HG03442 (cell line): ENCODE results near the gene ICE1.
"Not testable (repeated sequence)": the region's sequence is repeated elsewhere in the genome, so short reads cannot be mapped to it uniquely, and the experiment has no call there.

Source experiments
- ATAC-seq: cut with Tn5 transposase; IDR thresholded peaks from one replicate; pipeline ENCODE4 v1.9.1; 2021; ENCODE audit warnings: mild to moderate bottlenecking, moderate library complexity; ENCODE audit not compliant: unreplicated experiment

Gene ICE1

DNA sequence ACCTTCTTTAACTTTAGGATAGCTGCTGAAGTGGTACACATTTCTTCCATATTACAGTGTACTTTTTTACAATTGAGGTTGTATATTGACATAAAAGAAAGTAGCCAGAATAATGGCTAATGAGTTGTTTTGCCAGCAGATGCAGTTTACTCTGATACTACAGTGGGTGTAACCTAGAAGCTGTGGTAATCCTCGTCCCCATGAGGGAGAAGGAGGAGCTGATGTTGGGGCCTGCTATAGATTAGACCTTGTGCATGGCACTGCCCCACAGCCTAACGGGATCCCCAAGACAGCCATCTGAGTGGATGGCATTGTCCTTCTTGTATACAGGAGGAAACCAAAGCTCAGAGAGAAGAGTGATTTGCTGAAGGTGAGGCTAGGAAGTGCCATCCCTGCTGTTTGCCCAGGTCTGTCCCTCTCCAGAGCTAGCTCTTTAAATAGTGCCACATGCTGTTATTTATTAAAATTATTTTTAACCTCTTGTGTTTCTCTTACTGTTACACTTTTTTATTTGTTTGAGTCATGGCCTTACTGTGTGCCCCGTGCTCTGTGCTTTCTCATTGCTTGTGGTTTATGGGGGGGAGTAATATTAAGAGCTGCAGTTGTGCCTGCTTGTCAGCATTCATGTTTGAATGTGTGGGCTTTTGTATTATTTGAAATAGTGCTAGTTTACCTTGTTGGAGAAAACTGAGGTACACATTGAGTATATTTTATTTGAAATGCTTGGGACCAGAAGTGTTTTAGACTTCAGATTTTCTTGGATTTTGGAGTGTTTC lies 65.3 kb downstream of the ICE1 start:
- ATAC-seq: no peak

DNA sequence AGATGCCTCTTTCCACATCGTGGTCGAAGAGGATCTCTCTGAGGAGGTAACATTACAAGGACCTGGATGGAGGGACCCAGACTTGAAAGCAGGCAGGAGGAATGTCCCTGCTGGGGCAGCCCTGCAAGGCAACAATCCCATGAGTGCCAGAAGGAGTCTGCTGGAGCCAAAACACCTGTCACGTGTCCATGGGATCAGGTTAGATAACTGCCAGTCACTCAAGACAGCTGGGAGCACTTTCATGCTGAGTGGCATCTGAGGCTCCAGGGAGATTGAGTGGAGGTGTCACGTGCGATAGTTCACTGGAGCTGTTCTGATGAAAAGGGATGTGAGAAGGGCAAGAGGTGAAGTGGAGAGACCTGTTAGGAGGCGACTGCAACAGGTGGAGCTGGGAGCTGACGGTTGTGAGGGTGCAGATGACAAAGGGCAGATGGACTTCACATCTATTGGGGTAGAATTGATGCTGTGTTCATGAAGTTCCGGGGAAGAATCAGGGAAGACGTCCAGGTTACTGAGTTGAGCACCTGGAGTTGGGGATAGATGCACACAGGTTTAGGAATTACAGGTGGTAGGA lies 68.4 kb downstream of the ICE1 start:
- ATAC-seq: no peak

DNA sequence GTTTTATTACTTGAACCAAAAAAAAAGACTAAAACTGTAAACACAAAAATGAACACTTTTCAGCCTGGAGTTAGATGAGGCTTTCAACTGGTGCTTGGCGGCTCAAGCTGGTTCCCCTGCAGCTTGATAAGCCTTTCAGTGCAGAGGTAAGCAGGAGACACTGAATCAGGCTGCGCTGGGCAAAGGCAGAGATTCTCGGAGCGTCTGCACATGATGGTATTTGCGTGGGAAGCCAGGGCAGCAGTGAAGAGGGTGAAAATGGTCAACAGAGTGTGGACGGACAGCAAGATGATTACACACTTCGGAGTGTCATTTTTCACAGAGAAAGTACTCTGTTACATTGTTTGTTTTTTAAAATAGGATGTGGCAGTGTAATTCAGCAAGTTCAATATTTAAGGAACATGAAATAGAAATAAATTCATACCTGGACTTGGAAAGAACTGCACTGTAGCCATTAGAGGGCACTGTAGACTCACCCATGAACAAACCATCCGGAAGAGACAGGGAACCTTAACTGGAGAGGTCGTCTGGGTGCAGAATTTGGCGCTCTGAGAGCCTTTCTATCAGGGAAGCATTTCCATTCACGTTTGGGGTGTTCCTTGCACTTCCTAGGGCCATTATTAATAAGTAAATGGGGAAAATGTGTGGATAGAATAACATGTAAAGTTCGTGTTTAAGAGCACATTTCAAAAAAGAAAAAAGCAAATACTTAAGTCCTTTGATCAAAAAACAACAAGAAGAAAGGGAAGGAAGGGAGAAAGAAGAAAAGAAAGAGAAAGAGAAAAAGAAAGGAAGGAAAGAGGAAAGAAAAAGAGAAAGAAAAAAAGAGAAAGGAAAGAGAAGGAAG lies 69.8 kb downstream of the ICE1 start:
- ATAC-seq: peak; percentile 47

DNA sequence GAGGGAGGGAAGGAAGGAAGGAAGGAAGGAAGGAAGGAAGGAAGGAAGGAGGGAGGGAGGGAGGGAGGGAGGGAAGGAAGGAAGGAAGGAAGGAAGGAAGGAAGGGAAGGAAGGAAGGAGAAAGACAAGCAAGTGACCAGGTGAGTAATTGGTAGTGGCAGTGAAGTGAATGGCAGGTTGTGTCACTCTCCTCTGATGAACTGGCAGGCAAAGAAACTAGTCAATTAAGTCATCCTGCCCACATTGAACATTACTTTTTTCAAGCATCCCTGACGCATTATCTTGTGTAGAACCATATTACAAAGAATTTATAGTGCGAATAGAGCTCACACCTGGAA lies 70.4 kb downstream of the ICE1 start:
- not testable (repeated sequence) for ATAC-seq

DNA sequence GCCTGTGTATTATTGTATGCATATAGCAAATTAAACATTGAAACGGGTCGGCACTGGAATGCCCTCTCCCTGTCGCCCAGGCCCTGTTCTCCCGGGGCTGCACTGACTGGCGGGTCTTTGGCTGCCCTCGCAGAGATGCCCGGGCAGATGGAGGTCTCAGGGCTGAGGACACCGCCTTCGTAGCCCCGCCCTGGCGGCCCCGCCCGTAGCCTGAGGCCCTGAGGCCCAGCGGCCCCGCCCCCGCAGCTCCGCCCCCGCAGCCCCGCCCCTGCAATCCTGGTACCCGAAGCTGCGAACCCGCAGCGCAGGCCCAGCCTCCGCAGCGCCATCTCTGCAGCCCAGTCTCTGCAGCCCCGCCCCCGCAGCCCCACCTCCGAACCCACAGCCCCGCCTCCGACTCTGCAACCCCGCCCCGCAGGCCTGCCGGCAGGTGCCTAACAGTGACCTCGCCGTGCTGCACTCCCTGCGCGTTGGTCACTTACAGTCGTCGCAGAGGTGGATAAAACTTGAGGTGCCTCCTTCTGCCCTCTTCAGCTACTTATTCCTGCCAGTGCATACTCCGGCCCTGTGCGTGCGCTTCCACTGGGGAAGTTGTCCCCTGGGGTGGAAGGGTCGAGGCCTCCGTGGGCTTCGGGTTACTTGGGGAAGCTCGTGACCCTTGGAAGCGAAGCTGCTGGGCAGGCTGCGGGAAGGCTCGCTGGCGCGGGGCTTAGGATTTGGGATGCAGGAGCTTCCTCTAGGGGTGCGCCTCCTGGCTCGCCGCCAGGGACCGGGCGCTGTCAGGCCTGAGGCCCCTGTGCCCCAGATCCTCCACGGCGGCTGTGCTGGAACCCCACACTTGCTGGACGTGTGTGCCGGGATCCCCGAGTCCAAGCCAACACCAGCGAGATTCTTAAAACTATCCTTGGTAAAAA lies 72.3 kb downstream of the ICE1 start:
- ATAC-seq: peak; percentile 61

DNA sequence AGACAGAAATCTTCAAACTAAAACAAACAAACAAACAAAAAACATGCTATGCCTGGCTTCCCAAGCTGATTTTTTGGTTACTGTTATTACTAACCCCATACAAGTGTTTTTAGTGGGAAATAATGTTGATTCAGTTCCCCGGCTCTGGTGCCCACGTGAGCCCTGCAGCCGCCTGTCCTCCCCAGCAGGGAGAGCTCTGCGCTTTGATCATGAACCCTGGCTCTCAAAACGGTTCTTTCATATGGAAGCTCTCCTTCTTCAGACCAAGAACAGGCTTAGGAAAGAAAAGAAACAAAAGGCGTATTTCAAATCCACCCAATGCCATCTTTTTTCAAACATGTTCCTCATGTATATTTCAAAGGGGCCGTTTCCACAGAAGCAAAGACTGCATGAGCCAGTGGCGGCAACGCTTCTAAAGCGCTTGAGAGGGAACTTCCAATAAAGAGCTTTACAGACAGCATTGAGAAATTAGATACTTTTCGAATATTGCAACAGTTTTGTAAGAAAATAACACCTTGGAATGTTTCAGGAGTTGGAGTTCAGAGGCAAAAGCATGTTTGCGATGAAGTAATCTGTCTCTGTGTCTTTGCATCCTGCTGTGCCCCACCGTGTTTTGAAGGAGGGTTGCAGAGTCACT lies 74.8 kb downstream of the ICE1 start:
- ATAC-seq: peak; percentile 53

DNA sequence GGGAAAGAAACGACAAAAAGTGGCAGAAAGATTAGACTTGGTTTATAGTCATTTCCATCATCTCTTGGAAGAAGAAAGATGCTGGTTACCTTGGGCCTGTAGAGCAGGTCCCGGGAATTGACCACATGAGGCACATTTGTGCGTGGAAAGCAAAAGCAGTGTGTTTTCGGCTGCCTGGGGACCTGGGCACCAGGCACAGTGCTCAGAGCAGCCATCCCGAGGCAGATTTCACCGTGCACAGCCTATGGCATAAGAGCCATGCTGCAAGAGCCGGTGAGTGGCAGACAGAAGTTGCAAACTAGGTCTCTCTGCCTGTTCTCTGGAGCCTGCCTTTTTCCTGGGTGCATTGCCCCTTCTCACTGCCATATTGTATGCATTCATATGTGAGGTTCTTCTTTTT lies 77.0 kb downstream of the ICE1 start:
- no peak for ATAC-seq

DNA sequence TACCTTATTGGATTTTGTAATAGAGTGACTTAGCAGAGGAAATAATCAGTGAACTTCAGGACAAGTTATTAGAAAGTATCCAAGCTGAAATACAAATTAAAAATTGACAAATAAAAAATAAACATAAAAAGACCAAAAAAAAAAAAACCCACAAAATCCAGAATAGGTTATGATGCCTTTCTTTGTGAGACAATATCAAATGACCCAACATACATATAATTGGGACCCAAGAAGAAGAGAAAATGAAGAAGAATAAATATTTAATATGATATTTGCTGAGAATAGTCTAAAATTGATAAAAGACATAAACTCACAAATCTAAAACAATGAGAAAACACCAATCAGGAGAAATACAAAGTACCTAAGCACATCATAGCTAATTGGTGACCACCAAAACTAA lies 81.8 kb downstream of the ICE1 start:
- ATAC-seq: no peak

DNA sequence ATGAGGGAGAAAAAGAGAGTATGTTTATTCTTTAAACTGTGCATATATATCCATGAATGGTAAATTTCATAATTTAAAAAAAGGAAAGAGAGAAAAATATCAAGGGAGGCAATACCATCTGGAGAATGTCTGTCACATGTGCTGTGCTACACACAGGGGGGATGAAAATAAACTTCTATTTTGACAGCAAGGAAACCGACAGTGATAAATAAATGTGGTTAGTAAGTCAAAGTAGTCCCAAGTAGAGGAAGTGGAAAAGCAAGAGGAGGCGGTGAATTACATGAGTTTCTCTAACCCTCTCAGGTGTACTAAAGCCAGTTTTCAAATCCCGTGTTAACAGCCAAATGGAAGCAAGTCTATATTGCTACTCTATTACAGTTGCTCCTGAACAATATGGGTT lies 83.3 kb downstream of the ICE1 start:
- ATAC-seq: no peak

DNA sequence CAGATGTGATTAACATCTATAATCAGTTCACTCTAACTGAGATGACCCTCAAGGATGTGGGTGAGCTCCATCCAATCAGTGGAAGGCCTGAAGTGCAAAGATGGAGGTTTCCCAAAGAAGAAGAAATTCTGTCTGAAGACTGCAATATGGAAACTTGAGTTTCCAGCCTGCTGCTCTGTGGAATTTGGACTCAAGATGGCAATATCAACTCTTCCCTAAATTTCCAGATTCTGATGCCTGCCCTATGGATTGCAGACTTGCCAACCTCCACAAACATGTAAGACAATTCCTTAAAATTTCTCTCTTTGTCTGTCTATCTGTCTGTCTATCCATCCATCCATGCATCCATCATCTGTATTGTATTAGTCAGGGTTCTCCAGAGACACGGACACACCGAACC lies 85.9 kb downstream of the ICE1 start:
- ATAC-seq: no peak

DNA sequence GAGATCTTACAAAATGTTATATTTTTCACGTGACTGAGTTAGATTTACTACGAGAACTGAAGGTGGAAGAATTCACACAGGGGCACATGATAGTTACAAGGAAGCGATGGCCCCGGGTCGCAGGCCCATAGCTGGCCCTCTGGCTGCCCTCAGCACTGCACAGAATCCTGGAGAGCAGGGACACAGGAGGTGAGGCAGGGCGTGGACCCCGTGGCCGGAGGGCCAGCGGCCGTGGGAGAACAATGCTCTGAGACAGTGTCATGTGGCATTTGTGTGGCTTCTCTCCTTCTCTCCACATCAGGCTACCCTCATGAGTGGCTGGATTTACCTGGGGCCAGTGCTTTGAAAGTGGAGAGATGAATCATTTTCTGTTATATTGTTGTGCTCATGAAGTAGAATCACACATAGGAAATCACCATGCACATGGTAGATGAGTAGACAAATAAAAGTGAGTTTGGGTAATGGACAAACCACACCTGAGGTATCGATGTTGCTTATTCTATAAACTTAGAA lies 89.5 kb downstream of the ICE1 start:
- no peak for ATAC-seq

DNA sequence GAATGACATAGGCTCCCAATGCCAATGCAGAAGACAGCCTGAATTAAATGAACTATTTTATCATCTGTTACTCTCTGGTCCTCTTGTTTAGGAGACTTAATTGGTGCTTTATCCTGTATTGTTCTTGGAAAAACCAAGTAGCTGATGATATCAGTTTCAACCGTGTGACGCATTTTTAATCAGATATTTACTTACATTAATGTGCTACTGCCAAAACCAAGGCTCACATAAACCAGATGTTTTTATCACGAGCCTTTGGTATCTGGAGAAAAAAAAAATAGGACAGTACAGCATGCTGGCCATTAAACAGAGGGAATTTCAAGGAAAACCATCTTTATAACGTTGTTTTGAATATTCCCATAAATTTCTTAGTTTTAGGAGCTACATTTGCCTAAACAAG lies 90.1 kb downstream of the ICE1 start:
- ATAC-seq: no peak

DNA sequence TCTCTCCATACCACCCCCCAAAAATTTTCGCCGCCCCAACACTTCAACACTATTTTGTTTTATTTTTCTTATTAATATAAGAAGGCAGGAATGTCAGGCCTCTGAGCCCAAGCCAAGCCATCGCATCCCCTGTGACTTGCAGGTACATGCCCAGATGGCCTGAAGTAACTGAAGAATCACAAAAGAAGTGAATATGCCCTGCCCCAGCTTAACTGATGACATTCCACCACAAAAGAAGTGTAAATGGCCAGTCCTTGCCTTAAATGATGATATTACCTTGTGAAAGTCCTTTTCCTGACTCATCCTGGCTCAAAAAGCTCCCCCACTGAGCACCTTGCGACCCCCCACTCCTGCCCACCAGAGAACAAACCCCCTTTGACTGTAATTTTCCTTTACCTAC lies 98.1 kb downstream of the ICE1 start:
- ATAC-seq: not testable (repeated sequence)

DNA sequence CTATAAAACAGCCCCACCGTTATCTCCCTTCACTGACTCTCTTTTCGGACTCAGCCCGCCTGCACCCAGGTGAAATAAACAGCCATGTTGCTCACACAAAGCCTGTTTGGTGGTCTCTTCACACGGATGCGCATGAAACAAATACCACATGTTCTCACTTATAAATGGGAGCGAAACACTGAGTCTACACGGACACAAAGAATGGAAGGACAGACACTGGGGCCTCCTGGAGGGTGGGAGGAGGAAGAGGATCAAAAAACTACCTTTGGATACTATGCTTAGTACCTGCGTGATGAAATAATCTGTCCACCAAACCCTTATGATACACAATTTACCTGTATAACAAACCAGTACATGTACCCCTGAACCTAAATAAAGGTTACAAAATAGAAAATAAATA lies 98.6 kb downstream of the ICE1 start:
- no peak for ATAC-seq

DNA sequence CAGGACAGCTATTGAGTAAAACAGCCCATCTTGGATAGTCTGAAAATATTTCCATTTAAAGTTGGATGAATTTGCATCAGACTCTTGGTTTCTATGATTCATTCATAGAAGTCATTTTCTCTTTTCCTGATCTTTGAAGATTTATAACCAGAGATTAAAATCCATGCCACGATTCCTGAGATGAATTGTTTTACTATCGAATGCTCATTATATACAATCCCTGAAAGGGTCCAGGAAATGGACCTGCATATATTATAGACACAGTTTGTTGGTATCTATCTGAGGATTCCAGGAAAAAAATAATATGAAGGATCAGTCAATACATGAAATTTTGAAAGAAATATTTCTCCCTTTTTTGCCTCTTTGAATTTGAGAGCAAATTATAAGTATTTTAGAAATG lies 99.0 kb downstream of the ICE1 start:
- no peak for ATAC-seq

DNA sequence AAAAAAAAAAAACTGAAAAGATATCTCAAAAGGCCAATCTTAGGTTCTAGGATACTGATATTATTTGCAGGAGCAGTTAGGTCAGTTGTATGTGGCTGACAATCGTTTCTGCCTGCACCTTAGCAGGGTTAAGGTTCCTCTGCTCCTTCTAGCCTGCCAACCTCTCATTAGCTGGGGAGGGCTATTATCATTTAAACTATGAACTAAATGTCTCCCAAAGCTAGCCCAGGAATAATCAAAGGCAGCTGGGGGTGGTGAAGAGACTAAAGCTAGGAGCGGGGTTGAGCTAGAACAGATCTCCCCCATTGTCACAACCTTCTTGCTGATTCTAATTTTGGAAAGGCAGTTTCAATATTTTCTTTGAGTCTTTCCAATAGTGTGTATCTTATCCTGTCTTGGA lies 99.9 kb downstream of the ICE1 start:
- no peak for ATAC-seq

DNA sequence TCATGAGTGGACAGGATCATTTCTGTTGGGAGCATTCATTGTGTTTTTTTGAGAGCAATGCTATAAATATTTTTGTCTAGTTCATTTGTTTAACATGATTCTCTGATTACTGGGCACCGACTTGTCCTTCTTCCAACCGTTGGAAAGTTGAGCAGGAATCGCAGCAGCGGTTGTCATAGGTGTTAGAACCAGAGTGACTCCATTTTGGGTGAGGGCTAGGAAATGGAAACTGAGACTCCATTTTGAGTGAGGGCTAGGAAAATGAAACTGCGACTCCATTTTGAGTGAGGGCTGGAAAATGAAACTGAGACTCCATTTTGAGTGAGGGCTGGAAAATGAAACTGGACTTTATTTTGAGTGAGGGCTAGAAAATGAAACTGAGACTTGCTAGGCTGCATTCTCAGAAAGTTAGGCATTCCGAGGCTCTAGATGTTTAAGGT lies 100.6 kb downstream of the ICE1 start:
- ATAC-seq: peak; percentile 84

DNA sequence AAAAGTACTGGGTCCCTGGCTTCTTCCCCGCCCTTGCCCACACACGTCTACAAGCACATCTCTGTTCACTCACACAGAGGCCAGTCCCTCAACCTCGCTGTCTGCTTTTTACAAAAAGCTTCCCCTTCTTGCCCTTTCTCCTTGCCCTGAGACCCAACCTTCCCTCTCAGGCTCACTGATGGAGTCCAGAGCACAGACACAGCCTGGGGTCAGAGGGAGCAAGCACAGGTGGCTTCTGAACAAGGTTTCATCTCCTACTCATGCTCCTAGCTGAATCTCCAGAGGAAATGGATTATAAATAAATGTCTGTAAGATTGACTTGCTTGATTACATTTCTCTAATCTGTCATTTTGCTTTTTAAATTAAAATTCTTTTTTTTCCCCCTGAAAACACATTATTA lies 101.8 kb downstream of the ICE1 start:
- no peak for ATAC-seq

DNA sequence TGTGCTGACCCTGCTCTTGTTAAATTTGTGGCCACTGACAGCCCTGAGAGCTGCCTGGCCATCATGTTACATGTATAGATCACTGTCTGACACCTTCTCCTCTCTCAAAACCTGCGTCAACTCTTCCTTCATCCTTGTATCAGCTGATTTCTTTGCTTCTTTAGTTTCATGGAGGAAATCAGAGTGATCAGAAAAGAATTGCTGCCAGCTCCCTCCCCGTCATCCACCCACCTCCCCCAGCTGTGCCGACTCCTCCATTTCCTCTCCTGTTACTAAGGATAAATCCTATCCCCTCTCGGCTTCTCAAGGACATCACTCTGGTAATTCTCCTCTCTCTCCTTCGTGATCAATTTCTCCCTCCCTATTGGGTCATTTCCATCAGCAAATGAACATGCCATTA lies 108.9 kb downstream of the ICE1 start:
- no peak for ATAC-seq
